Body of pancreas (tissue), 4 donors: Measurements from ENCODE around the gene PPP1R1B. TPM values are rescaled to one million over a fixed set of nuclear protein-coding genes. Genes with fewer than 3 reads are reported as not detected.

ENCODE experiments used
- ATAC-seq: fragments of 150-250 bp; one replicate; pipeline ENCODE4 v1.9.1; 2016
- DNase-seq, 4 donors: peaks; one replicate each; pipeline ENCODE4 v3.0.0-alpha.2; 2019
- H3K27ac ChIP-seq, 4 donors: fragments of 200-600 bp; sonication (generic); 1 replicate in 3 of 4; 2 replicates in 1 of 4; pipeline versions ENCODE4 v1.5.1 to v1.6.1; 2016 to 2019; ENCODE audit warnings: mild to moderate bottlenecking in 1 of 4, mixed read lengths in 1 of 4, moderate library complexity in 1 of 4
- H3K27me3 ChIP-seq, 2 donors: fragments of 200-600 bp; sonication (generic); one replicate each; pipeline ENCODE4 v1.6.0; 2016; ENCODE audit warnings: mild to moderate bottlenecking in 1 of 2
- H3K36me3 ChIP-seq, 2 donors: fragments of 200-600 bp; sonication (generic); replicated peaks in 1 of 2; 2 replicates each; pipeline ENCODE4 v1.5.1; 2016; ENCODE audit warnings: low read depth in 2 of 2; ENCODE audit not compliant: insufficient read depth in 1 of 2
- H3K4me1 ChIP-seq: fragments of 200-600 bp; sonication (generic); one replicate; pipeline ENCODE4 v1.6.0; 2016
- H3K4me3 ChIP-seq, 2 donors: fragments of 200-600 bp; sonication (generic); 1 replicate in 1 of 2; 2 replicates in 1 of 2; pipeline ENCODE4 v1.5.1; 2016 to 2019
- H3K9me3 ChIP-seq, 3 donors: fragments of 200-600 bp; sonication (generic); 1 replicate in 2 of 3; 2 replicates in 1 of 3; pipeline ENCODE4 v1.5.1; 2016
- CTCF ChIP-seq, 7 experiments: fragments of 450-650 bp in 4 of 7; fragments of 200-600 bp in 3 of 7; sonication (generic) in 3 of 7; IDR thresholded peaks; one replicate each; pipeline ENCODE4 v1.5.1; 2016 to 2019; ENCODE audit warnings: antibody characterized with exemption in 7 of 7
- POLR2A ChIP-seq, 3 donors: fragments of 450-650 bp; IDR thresholded peaks; one replicate each; pipeline ENCODE4 v1.6.1; 2016; ENCODE audit warnings: antibody characterized with exemption in 3 of 3, mild to moderate bottlenecking in 2 of 3
- WGBS, 2 donors: methylation state at CpG; one replicate each; pipeline ENCODE4 v1.1.5; 2017; 5-methylcytosine and 5-hydroxymethylcytosine counted together
- intact Hi-C: fragments of 100-400 bp; cut with DNase I; formaldehyde crosslinking; loops from one replicate; pipeline ENCODE4 v1.15.1; 2023
- total RNA-seq, 2 donors: library from RNA; depleted of rRNA; stranded (reverse); fragments of >200 nt; gene quantifications; one replicate each; pipeline ENCODE4 v1.1.0, GENCODE V29; 2016

The PPP1R1B gene
- total RNA-seq, 2 donors from 2014 or later, result 38.4 to 75.8 TPM

- intact Hi-C loops, result no loop called here
- H3K36me3 ChIP-seq, result no peaks in the 10 kb centered on the region
- DNase-seq, result no peak
- H3K27ac ChIP-seq, result no peak overlapping the region
- no peak overlapping the region for H3K4me3 ChIP-seq
- H3K27me3 ChIP-seq, result no peaks in the 10 kb centered on the region
- H3K4me1 ChIP-seq, result peaks cover 66% of the 10 kb centered on the region
- TF ChIP-seq CTCF (IDR thresholded peaks at IDR 0.05) (no peak), POLR2A (IDR thresholded peaks at IDR 0.05) (no peak)
- no peak for ATAC-seq
- whole genome bisulfite sequencing, 2 donors, result 77 to 90% methylated on average over 2 of the region's 2 CpGs
- no peaks in the 10 kb centered on the region for H3K9me3 ChIP-seq
Observed at GRCh38 chr17:39639043-39639442, 12.3 kb downstream of the PPP1R1B start.

GRCh38 chr17:39639566-39640458 is 13.1 kb downstream of the PPP1R1B start:
- Histone ChIP-seq H3K9me3 (no peaks in the 10 kb centered on the region), H3K27ac (no peak overlapping the region), H3K4me1 (peaks cover 58% of the 10 kb centered on the region), H3K4me3 (no peak overlapping the region), H3K36me3 (no peaks in the 10 kb centered on the region), H3K27me3 (no peaks in the 10 kb centered on the region)
- DNase-seq (no peak), ATAC-seq (no peak)
- WGBS, 2 donors, result 84 to 85% methylated on average over 11 of the region's 11 CpGs
- TF ChIP-seq CTCF (IDR thresholded peaks at IDR 0.05) (no peak), POLR2A (IDR thresholded peaks at IDR 0.05) (no peak)
- intact Hi-C loops, result no loop called here

GRCh38 chr17:39640591-39641031 is 13.9 kb downstream of the PPP1R1B start:
- ATAC-seq, result no peak
- H3K27me3 ChIP-seq, result no peaks in the 10 kb centered on the region
- TF ChIP-seq POLR2A (IDR thresholded peaks at IDR 0.05) (no peak), CTCF (IDR thresholded peaks at IDR 0.05) (no peak)
- 43 to 56% methylated on average over 4 of the region's 4 CpGs for WGBS, 2 donors
- H3K4me3 ChIP-seq, result no peak overlapping the region
- H3K36me3 ChIP-seq, result no peaks in the 10 kb centered on the region
- H3K4me1 ChIP-seq, result peaks cover 57% of the 10 kb centered on the region
- no peak overlapping the region for H3K27ac ChIP-seq
- H3K9me3 ChIP-seq, result no peaks in the 10 kb centered on the region
- intact Hi-C loops, result no loop called here
- no peak for DNase-seq

GRCh38 chr17:39641097-39641496 is 14.3 kb downstream of the PPP1R1B start:
- no peaks in the 10 kb centered on the region for H3K27me3 ChIP-seq
- no peaks in the 10 kb centered on the region for H3K36me3 ChIP-seq
- no peak for DNase-seq
- ATAC-seq, result no peak
- H3K4me3 ChIP-seq, result no peak overlapping the region
- peaks cover 56% of the 10 kb centered on the region for H3K4me1 ChIP-seq
- no peaks in the 10 kb centered on the region for H3K9me3 ChIP-seq
- intact Hi-C loops, result no loop called here
- TF ChIP-seq CTCF (IDR thresholded peaks at IDR 0.05), result no peak
- TF ChIP-seq POLR2A (IDR thresholded peaks at IDR 0.05), result no peak
- WGBS, 2 donors, result 66 to 79% methylated on average over 4 of the region's 4 CpGs
- H3K27ac ChIP-seq, result no peak overlapping the region

- H3K27me3 ChIP-seq, result no peaks in the 10 kb centered on the region
- no peak overlapping the region for H3K4me3 ChIP-seq
- ATAC-seq (no peak), DNase-seq (no peak)
- H3K4me1 ChIP-seq, result peaks cover 49% of the 10 kb centered on the region
- 56 to 72% methylated on average over 6 to 7 of the region's 7 CpGs for WGBS, 2 donors
- intact Hi-C loops, result no loop called here
- TF ChIP-seq POLR2A (IDR thresholded peaks at IDR 0.05), result no peak
- no peak for TF ChIP-seq CTCF (IDR thresholded peaks at IDR 0.05)
- H3K36me3 ChIP-seq, result no peaks in the 10 kb centered on the region
- H3K27ac ChIP-seq, result no peak overlapping the region
- no peaks in the 10 kb centered on the region for H3K9me3 ChIP-seq
Observed at GRCh38 chr17:39641883-39642282, 15.1 kb downstream of the PPP1R1B start.
